Natural killer cell (primary cell): ENCODE results near the gene CEP70. TPM values are rescaled to one million over a fixed set of nuclear protein-coding genes. Genes with fewer than 3 reads are reported as not detected.

ENCODE experiments used
- ATAC-seq, 3 donors: fragments of 150-1000 bp in 2 of 3; fragments of 200-7000 bp in 1 of 3; cut with Tn5 transposase; 1 replicate in 1 of 3; 2 replicates in 2 of 3; pipeline ENCODE4 v1.10.0; 2021; ENCODE audit warnings: mild to moderate bottlenecking in 2 of 3, moderate library complexity in 2 of 3
- DNase-seq, 2 donors: peaks; one replicate each; pipeline versions ENCODE4 v3.0.0 to v3.0.0-alpha.2; 2013 to 2021; ENCODE audit warnings: mixed read lengths in 1 of 2
- H3K27ac ChIP-seq: one replicate; pipeline ENCODE4 v1.5.1; 2013; ENCODE audit warnings: mild to moderate bottlenecking, low read length
- H3K27me3 ChIP-seq: one replicate; pipeline ENCODE4 v1.6.1; 2013; ENCODE audit warnings: low read length; ENCODE audit not compliant: control insufficient read depth, insufficient read depth
- H3K36me3 ChIP-seq: one replicate; pipeline ENCODE4 v1.6.1; 2013; ENCODE audit warnings: low read length; ENCODE audit not compliant: control insufficient read depth, insufficient read depth
- H3K4me1 ChIP-seq: one replicate; pipeline ENCODE4 v1.6.1; 2013; ENCODE audit warnings: low read length; ENCODE audit not compliant: control insufficient read depth, insufficient read depth
- H3K4me3 ChIP-seq: one replicate; pipeline ENCODE4 v1.5.1; 2013; ENCODE audit warnings: low read length
- H3K9me3 ChIP-seq: one replicate; pipeline ENCODE4 v1.6.1; 2013; ENCODE audit warnings: low read length; ENCODE audit not compliant: control insufficient read depth, insufficient read depth
- H3K27ac Mint-ChIP-seq, 2 donors: one replicate each; pipeline ENCODE4 v1.8.0; 2022; ENCODE audit warnings: mild to moderate bottlenecking in 2 of 2, mixed read lengths in 2 of 2, moderate library complexity in 1 of 2
- H3K27me3 Mint-ChIP-seq, 2 donors: one replicate each; pipeline ENCODE4 v1.8.0; 2022; ENCODE audit warnings: low read depth in 2 of 2, mixed read lengths in 2 of 2
- H3K36me3 Mint-ChIP-seq: one replicate; pipeline ENCODE4 v1.8.0; 2022; ENCODE audit warnings: mixed read lengths
- H3K4me1 Mint-ChIP-seq, 2 donors: one replicate each; pipeline ENCODE4 v1.8.0; 2022; ENCODE audit warnings: mixed read lengths in 2 of 2
- H3K4me3 Mint-ChIP-seq: one replicate; pipeline ENCODE4 v1.8.0; 2022; ENCODE audit warnings: mild to moderate bottlenecking, moderate library complexity, mixed read lengths
- H3K9me3 Mint-ChIP-seq, 2 donors: one replicate each; pipeline ENCODE4 v1.8.0; 2022; ENCODE audit warnings: mixed read lengths in 2 of 2
- WGBS: methylation state at CpG from one replicate; pipeline ENCODE4 v1.1.7; 2013; ENCODE audit warnings: missing lambda C conversion rate; ENCODE audit not compliant: insufficient coverage; 5-methylcytosine and 5-hydroxymethylcytosine counted together
- intact Hi-C: fragments of 100-400 bp; cut with micrococcal nuclease; formaldehyde crosslinking; loops from one replicate; pipeline ENCODE4 v1.14.2; 2022
- total RNA-seq, 4 donors: library from RNA; stranded (reverse); fragments of 120-200 nt in 1 of 4; gene quantifications; one replicate each; pipeline versions ENCODE4 v1.2.3 to v1.2.4, GENCODE V29; 2013 to 2022
- TF ChIP-seq, protein P1 (sequence below): fragments of 200-600 bp; IDR thresholded peaks from one replicate; pipeline ENCODE4 v1.8.0; 2022; ENCODE audit warnings: antibody characterized with exemption

The CEP70 gene
- total RNA-seq, 3 donors from 2014 or later (not counting 1 experiment from before 2014, with no cell fraction given): 17.0 to 23.9 (median 22.7) TPM

DNA sequence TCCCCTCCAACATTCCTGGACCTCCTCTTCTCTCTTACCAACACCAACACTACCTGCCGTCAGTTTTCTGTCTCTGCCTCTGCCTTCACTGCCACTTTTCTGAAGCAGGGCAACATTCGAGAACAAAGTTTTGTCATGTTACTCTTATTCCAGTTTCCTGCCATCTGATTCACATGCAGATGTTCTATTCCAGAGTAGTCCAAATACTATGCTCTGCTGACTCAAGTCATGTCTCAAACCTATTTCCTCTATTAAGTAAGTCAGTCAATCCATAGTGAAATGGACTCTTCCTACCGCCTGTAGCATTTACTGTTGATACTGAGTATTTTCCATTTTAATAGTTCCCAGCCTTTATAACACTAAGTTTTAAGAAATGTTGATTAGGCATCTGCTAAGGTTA lies 116.3 kb downstream of the CEP70 start:
- Mint-ChIP-seq H3K9me3 (no peaks in the 10 kb centered on the region), H3K4me3 (no peak overlapping the region), H3K4me1 (no peaks in the 10 kb centered on the region), H3K27me3 (no peaks in the 10 kb centered on the region), H3K27ac (no peak overlapping the region), H3K36me3 (no peaks in the 10 kb centered on the region)
- intact Hi-C loops: no loop called here
- TF ChIP-seq, protein P1, sequence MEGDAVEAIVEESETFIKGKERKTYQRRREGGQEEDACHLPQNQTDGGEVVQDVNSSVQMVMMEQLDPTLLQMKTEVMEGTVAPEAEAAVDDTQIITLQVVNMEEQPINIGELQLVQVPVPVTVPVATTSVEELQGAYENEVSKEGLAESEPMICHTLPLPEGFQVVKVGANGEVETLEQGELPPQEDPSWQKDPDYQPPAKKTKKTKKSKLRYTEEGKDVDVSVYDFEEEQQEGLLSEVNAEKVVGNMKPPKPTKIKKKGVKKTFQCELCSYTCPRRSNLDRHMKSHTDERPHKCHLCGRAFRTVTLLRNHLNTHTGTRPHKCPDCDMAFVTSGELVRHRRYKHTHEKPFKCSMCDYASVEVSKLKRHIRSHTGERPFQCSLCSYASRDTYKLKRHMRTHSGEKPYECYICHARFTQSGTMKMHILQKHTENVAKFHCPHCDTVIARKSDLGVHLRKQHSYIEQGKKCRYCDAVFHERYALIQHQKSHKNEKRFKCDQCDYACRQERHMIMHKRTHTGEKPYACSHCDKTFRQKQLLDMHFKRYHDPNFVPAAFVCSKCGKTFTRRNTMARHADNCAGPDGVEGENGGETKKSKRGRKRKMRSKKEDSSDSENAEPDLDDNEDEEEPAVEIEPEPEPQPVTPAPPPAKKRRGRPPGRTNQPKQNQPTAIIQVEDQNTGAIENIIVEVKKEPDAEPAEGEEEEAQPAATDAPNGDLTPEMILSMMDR: no peak
- ATAC-seq (no peak), DNase-seq (no peak)
- Histone ChIP-seq H3K36me3 (no peaks in the 10 kb centered on the region), H3K4me3 (no peak overlapping the region), H3K4me1 (no peaks in the 10 kb centered on the region), H3K9me3 (no peaks in the 10 kb centered on the region), H3K27me3 (no peaks in the 10 kb centered on the region), H3K27ac (no peak overlapping the region)
- 91% methylated on average over 2 of the region's 3 CpGs for WGBS

DNA sequence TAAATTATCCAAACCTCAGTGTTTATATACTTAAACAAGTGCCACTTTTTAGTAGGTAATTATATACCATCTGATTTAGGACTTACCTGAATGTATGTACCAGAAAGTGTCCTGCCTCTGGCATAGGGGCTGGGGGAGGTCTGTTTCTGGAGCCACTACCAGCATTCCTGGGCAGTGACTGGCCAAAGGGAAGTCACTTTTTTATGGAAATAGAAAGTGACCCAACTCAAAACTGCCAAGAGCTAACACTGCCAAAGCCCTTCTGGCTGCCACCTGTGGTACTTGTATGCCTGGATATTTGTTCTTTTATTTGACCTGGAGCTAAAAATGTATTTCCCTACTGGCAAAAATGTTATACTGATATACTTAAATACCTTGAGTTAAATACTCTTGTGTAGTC lies 116.9 kb downstream of the CEP70 start:
- TF ChIP-seq, protein P1: no peak
- Histone ChIP-seq H3K36me3 (no peaks in the 10 kb centered on the region), H3K4me1 (no peaks in the 10 kb centered on the region), H3K4me3 (no peak overlapping the region), H3K9me3 (no peaks in the 10 kb centered on the region), H3K27me3 (no peaks in the 10 kb centered on the region), H3K27ac (no peak overlapping the region)
- Mint-ChIP-seq H3K9me3 (no peaks in the 10 kb centered on the region), H3K4me3 (no peak overlapping the region), H3K36me3 (no peaks in the 10 kb centered on the region), H3K27me3 (no peaks in the 10 kb centered on the region), H3K27ac (no peak overlapping the region), H3K4me1 (no peaks in the 10 kb centered on the region)
- DNase-seq: no peak
- intact Hi-C loops: no loop called here
- no peak for ATAC-seq

DNA sequence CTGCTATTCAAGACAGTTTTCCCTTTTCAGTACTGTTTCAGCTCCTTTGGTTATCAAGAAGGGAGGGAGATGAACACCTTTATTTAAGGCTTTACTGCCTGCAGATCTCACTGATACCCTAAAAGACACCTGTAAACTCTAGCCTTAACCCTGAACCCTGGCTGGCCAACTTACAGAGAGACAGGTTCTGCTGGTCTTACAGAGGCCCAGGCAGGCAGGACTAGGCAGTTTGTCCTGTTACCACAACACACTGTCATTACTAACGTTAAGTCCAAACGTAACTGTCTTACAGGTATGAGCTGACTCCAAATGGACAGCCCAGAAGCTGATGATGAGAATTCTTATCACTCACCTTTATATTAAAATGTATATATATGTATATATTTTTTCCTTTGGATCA lies 117.5 kb downstream of the CEP70 start:
- no peak for ATAC-seq
- no peak overlapping the region for H3K4me3 Mint-ChIP-seq
- Histone ChIP-seq H3K36me3 (no peaks in the 10 kb centered on the region), H3K27ac (no peak overlapping the region), H3K9me3 (no peaks in the 10 kb centered on the region), H3K4me3 (no peak overlapping the region), H3K4me1 (no peaks in the 10 kb centered on the region), H3K27me3 (no peaks in the 10 kb centered on the region)
- TF ChIP-seq, protein P1: no peak
- 80% methylated on average over 1 of the region's 2 CpGs for WGBS
- H3K36me3 Mint-ChIP-seq: no peaks in the 10 kb centered on the region
- intact Hi-C loops: no loop called here
- H3K4me1 Mint-ChIP-seq: no peaks in the 10 kb centered on the region
- H3K27ac Mint-ChIP-seq: no peak overlapping the region
- H3K27me3 Mint-ChIP-seq: no peaks in the 10 kb centered on the region
- H3K9me3 Mint-ChIP-seq: no peaks in the 10 kb centered on the region
- DNase-seq: no peak

DNA sequence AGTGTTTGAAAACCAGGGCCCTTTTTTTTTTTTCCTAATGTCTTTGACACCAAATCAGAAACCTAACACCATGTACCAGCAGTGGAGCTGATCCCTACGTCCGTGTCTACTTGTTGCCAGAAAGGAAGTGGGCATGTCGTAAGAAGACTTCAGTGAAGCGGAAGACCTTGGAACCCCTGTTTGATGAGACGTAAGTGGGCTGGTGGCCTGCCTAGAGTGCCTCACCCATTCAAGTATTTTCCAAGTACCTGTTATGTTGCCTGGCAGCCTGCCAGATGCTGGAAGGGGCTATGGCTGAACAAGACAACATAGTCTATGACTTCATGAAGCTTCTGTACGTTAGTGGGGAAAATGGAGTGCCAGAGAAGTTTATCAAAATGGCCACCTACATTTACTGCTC lies 119.9 kb downstream of the CEP70 start:
- Histone ChIP-seq H3K27me3 (no peaks in the 10 kb centered on the region), H3K36me3 (no peaks in the 10 kb centered on the region), H3K4me1 (no peaks in the 10 kb centered on the region), H3K9me3 (no peaks in the 10 kb centered on the region), H3K27ac (no peak overlapping the region), H3K4me3 (no peak overlapping the region)
- TF ChIP-seq, protein P1: no peak
- no peaks in the 10 kb centered on the region for H3K9me3 Mint-ChIP-seq
- ATAC-seq (no peak), DNase-seq (no peak)
- H3K4me3 Mint-ChIP-seq: no peak overlapping the region
- H3K27me3 Mint-ChIP-seq: no peaks in the 10 kb centered on the region
- no peaks in the 10 kb centered on the region for H3K36me3 Mint-ChIP-seq
- no peak overlapping the region for H3K27ac Mint-ChIP-seq
- intact Hi-C loops: no loop called here
- no peaks in the 10 kb centered on the region for H3K4me1 Mint-ChIP-seq
- WGBS: 89% methylated on average over 6 of the region's 6 CpGs
